DOHH2 (cell line): ENCODE measurements around the gene INTS7.

Source experiments
- EZH2phosphoT487 ChIP-seq: fragments of 200-600 bp; sonication (generic); IDR thresholded peaks from 2 replicates; pipeline ENCODE4 v1.6.1; 2017; ENCODE audit warnings: borderline replicate concordance, mild to moderate bottlenecking, antibody characterized with exemption, low read length, moderate library complexity, mixed read lengths
- TF ChIP-seq, protein P1 (sequence below): fragments of 200-600 bp; sonication (generic); IDR thresholded peaks from one replicate; pipeline ENCODE4 v1.5.1; 2014; ENCODE audit warnings: antibody characterized with exemption, mild to moderate bottlenecking, low read depth, low read length; ENCODE audit not compliant: poor library complexity, severe bottlenecking

DNA sequence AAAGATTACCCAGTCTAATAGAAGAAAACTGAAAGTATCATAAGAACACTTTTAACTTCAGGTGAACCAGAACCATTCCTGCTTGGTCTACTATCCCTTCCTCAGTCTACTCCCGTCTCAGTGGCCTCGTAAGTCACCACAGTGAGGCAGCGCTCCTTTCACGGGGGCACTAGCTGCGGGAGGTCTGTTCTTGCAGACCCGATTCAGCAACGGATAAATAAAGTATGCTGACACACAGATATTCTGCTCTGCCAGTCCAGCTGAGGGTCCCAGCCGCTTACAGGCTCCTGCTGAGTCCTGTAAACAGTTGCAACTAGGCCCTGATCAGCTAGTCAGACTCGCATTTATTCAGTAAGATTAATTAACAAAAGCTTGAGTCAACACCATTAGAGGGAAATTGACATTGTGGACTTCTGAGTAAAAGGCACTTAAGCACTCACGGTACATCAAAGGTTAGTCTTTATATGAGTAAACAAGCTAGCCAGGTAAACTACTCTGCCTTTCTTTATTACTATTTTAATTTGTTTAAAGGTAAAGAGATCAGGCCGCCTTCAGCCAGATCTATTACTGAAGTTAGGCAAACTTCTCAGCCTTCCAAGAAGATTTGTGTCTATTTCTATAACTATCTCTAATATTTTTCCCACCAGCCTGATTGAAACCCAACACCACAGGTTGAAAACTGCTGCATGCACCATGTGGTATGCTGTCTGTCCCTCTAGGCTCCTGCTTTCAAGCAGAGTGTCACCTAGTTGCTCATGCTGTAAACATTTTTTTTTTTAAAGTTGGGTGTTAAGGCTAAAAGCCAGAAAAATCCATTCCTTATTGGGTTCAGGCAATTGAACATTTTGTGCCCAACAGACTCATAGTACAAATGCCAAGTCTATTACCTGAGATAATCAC, 87.7 kb downstream of the INTS7 start:
- TF ChIP-seq, protein P1, sequence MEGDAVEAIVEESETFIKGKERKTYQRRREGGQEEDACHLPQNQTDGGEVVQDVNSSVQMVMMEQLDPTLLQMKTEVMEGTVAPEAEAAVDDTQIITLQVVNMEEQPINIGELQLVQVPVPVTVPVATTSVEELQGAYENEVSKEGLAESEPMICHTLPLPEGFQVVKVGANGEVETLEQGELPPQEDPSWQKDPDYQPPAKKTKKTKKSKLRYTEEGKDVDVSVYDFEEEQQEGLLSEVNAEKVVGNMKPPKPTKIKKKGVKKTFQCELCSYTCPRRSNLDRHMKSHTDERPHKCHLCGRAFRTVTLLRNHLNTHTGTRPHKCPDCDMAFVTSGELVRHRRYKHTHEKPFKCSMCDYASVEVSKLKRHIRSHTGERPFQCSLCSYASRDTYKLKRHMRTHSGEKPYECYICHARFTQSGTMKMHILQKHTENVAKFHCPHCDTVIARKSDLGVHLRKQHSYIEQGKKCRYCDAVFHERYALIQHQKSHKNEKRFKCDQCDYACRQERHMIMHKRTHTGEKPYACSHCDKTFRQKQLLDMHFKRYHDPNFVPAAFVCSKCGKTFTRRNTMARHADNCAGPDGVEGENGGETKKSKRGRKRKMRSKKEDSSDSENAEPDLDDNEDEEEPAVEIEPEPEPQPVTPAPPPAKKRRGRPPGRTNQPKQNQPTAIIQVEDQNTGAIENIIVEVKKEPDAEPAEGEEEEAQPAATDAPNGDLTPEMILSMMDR = no peak
- no peak for TF ChIP-seq EZH2phosphoT487
